ENCODE data around the gene GSDMA. TPM values are rescaled to one million over a fixed set of nuclear protein-coding genes. Genes with fewer than 3 reads are reported as not detected.

The GSDMA gene
- total RNA-seq, 1 experiment from 2014 or later: 0.55 TPM

DNA sequence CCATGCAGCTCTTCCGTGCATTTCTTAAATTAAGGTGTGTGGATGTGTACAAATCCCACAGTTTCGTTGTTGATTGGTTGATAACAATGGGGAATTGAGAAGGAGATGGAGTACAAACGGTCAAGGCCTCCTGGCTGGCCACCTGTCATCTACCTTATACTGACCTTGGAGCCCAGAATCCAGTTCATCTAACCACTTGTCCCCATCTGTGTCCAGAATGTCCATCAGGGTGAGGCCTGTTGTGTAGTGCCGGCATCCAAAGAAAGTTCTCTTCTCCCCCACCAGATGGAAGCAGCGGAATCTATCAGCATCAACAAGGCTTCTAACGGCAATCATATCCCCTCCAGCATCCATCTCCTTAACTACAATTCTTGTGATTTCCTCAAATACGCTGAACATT lies 45.9 kb upstream of the GSDMA start:
- no peak for TF ChIP-seq EZH2 (IDR thresholded peaks at IDR 0.05; ENCODE audit: low read depth)
- TF ChIP-seq, protein P1, sequence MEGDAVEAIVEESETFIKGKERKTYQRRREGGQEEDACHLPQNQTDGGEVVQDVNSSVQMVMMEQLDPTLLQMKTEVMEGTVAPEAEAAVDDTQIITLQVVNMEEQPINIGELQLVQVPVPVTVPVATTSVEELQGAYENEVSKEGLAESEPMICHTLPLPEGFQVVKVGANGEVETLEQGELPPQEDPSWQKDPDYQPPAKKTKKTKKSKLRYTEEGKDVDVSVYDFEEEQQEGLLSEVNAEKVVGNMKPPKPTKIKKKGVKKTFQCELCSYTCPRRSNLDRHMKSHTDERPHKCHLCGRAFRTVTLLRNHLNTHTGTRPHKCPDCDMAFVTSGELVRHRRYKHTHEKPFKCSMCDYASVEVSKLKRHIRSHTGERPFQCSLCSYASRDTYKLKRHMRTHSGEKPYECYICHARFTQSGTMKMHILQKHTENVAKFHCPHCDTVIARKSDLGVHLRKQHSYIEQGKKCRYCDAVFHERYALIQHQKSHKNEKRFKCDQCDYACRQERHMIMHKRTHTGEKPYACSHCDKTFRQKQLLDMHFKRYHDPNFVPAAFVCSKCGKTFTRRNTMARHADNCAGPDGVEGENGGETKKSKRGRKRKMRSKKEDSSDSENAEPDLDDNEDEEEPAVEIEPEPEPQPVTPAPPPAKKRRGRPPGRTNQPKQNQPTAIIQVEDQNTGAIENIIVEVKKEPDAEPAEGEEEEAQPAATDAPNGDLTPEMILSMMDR (conservative IDR thresholded peaks at IDR 0.05): no peak
- H3K4me3 ChIP-seq: no peak overlapping the region
- no peaks in the 10 kb centered on the region for H3K9me3 ChIP-seq (ENCODE audit: insufficient read depth, low read depth)
- ChIA-PET CTCF (no interaction called here), POLR2A (ENCODE audit: unreplicated experiment) (no interaction called here)
- no peak overlapping the region for H3K27ac ChIP-seq
- H3F3A ChIP-seq (ENCODE audit: insufficient read depth, low read depth): no peaks in the 10 kb centered on the region
- H3K4me2 ChIP-seq: no peak overlapping the region
- intact Hi-C loops (cut with micrococcal nuclease; ENCODE audit: unreplicated experiment): no loop called here
- no peaks in the 10 kb centered on the region for H3K79me2 ChIP-seq (ENCODE audit: low read depth)
- no peaks in the 10 kb centered on the region for H3K36me3 ChIP-seq (ENCODE audit: low read depth)
- H3K9me2 ChIP-seq (ENCODE audit: insufficient read depth): no peaks in the 10 kb centered on the region
- no peak for DNase-seq
- no peak overlapping the region for H2AFZ ChIP-seq
- no peaks in the 10 kb centered on the region for H4K20me1 ChIP-seq (ENCODE audit: insufficient read depth)
- BruUV-seq (replicated peaks): no TSS peak
- H3K4me1 ChIP-seq (replicated peaks; ENCODE audit: insufficient read depth): no peaks in the 10 kb centered on the region
- H3K27me3 ChIP-seq (ENCODE audit: insufficient read depth, low read depth): no peaks in the 10 kb centered on the region

DNA sequence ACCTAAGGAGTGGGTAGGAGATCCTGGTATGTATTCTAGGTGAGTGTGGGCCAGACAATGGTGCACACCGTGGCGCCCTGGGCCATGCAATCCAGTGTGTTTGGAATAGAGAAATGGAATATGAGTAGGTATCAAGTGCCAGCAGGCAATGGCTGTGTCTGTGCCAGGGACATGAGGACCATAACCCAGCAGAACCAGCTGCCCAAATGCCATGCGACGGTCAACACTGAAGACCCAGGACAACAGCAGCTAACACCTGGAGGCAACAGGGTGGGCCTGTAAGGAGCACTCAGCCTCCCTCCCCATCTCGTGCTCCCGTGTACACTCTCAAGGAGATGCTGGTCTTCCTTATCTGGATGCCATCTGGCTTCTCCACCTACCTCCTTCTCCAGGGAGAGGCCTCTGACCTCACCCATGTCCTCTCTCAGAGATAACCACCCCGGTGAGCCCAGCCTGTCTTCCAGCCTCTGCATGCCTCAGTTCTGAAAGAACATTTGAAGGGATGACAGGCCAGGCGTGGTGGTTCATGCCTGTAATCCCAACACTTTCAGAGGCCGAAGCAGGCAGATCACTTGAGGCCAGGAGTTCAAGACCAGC lies 43.6 kb upstream of the GSDMA start:
- intact Hi-C loops (cut with micrococcal nuclease; ENCODE audit: unreplicated experiment): no loop called here
- Histone ChIP-seq H3K4me2 (no peak overlapping the region), H4K20me1 (ENCODE audit: insufficient read depth) (peaks cover 7% of the 10 kb centered on the region; the same call in 1 of the 2 replicates), H3K4me1 (replicated peaks; ENCODE audit: insufficient read depth) (no peaks in the 10 kb centered on the region), H2AFZ (no peak overlapping the region), H3K27ac (no peak overlapping the region), H3K36me3 (ENCODE audit: low read depth) (no peaks in the 10 kb centered on the region), H3K27me3 (ENCODE audit: insufficient read depth, low read depth) (no peaks in the 10 kb centered on the region), H3K9me2 (ENCODE audit: insufficient read depth) (no peaks in the 10 kb centered on the region), H3K79me2 (ENCODE audit: low read depth) (no peaks in the 10 kb centered on the region), H3K9me3 (ENCODE audit: insufficient read depth, low read depth) (no peaks in the 10 kb centered on the region), H3F3A (ENCODE audit: insufficient read depth, low read depth) (no peaks in the 10 kb centered on the region), H3K4me3 (no peak overlapping the region)
- CTCF ChIA-PET: interaction anchor here (0.6 kb wide), 1 partner anchor 139 kb away, joined by 3 read pairs; no protein-coding TSS in a partner anchor
- DNase-seq: no peak
- POLR2A ChIA-PET (ENCODE audit: unreplicated experiment): no interaction called here
- BruUV-seq (replicated peaks): no TSS peak
- no peak for TF ChIP-seq EZH2 (IDR thresholded peaks at IDR 0.05; ENCODE audit: low read depth)
- TF ChIP-seq, protein P1 (conservative IDR thresholded peaks at IDR 0.05): no peak

DNA sequence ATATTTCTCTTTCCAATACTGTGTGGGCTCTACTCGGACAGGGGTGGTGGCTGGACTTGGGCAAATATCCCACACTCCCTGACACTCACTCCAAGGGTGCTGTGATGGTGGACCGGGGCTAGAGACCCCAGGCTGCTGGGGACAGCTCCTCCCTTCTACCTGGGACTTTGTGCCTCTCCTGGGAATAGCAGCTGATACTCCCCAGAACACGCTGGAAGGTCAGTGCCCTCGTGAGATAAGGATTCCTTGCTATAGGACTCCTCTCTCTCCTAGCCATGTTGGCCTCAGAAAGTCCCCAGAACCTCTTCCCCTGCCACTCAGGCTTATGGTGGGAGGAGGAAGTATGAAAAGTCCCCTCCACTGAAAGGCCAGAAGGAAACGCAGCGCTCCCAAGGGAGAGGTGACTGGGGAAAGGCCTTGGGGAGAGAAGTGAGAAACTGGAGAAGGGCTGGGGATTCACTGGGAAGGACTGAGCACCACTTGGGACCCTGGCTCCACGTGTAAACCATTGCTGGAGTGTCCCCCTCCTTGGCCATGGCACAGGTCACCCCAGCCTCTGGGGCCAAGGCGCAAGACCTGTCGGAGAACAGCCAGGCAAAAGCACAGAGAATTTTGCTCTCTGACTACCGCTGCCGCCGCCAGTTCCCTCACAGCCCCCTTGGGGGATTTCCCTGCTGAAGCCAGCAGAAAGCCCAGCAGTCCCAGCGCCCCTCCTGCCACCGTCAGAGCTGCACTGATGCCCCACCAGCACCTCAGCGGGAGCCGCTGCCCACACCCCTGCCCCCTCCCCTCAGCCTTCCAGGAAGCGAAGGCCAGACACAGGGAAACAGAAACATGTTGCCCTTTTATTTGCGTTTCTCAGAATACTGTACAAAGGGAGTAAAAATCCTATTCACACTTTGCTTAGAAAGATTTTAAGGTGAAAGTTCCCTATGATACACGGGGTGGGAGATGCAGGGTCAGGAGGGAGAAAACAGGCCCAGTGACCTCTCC lies 42.3 kb upstream of the GSDMA start:
- no peak overlapping the region for H3K4me2 ChIP-seq
- peaks cover 8% of the 10 kb centered on the region; the same call in 1 of the 2 replicates for H4K20me1 ChIP-seq (ENCODE audit: insufficient read depth)
- no peak overlapping the region for H3K4me3 ChIP-seq
- no peaks in the 10 kb centered on the region for H3K36me3 ChIP-seq (ENCODE audit: low read depth)
- no peak overlapping the region for H2AFZ ChIP-seq
- intact Hi-C loops (cut with micrococcal nuclease; ENCODE audit: unreplicated experiment): loop anchor here (10.0 kb wide), 1 partner anchor 166 kb away; no protein-coding TSS in a partner anchor
- no peak overlapping the region for H3K27ac ChIP-seq
- peaks cover 7% of the 10 kb centered on the region for H3K79me2 ChIP-seq (ENCODE audit: low read depth)
- DNase-seq: no peak
- no peaks in the 10 kb centered on the region for H3K9me3 ChIP-seq (ENCODE audit: insufficient read depth, low read depth)
- no peaks in the 10 kb centered on the region for H3K27me3 ChIP-seq (ENCODE audit: insufficient read depth, low read depth)
- H3K4me1 ChIP-seq (replicated peaks; ENCODE audit: insufficient read depth): no peaks in the 10 kb centered on the region
- no TSS peak for BruUV-seq (replicated peaks)
- no peaks in the 10 kb centered on the region for H3F3A ChIP-seq (ENCODE audit: insufficient read depth, low read depth)
- POLR2A ChIA-PET (ENCODE audit: unreplicated experiment): interaction anchor here (0.6 kb wide), 1 partner anchor 624 kb away, joined by 38 read pairs; no protein-coding TSS in a partner anchor
- TF ChIP-seq, protein P1 (conservative IDR thresholded peaks at IDR 0.05): no peak
- no peak for TF ChIP-seq EZH2 (IDR thresholded peaks at IDR 0.05; ENCODE audit: low read depth)
- no peaks in the 10 kb centered on the region for H3K9me2 ChIP-seq (ENCODE audit: insufficient read depth)
- CTCF ChIA-PET: interaction anchor here (0.6 kb wide), 1 partner anchor 140 kb away, joined by 3 read pairs; no protein-coding TSS in a partner anchor

Measured in PC-9 (cell line).